ENCODE results near the gene MTUS2. TPM values are rescaled to one million over a fixed set of nuclear protein-coding genes. Genes with fewer than 3 reads are reported as not detected.

The MTUS2 gene
- total and polyA plus RNA-seq, 2 of the 8 experiments (the other 6 are each of a cell fraction or from before 2014, with no cell fraction given): 0.18 to 0.80 TPM

DNA sequence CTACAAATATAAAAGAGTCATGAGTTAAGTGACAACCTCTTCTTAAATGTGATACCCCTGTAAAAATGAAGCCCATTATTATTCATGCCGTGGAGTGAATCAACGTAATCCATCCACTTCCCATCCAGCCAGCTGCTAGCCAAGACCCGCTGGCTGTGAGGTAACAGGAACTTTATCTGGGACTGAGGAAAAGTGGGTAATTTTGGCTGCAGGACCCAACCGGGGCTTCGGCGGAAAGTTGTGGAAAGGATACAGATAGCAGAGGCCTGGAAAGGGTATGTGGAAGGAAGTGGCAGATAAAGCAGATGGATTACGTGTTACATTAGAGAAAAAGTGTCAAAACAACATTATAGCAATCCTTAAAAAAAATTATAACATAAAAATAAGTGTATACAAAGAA is 727.0 kb downstream of the MTUS2 start:
- POLR2A ChIA-PET (ENCODE audit: partially characterized antibody): interaction anchor here (1.5 to 1.6 kb wide), 3 partner anchors 9 to 39 kb away, joined by 3 to 5 read pairs (median 3); no protein-coding TSS in a partner anchor
- H3K79me2 ChIP-seq (ENCODE audit: control insufficient read depth in 1 of 2, insufficient read depth in 2 of 2, low read length in 2 of 2): peaks cover 6 to 100% of the 10 kb centered on the region in 2 experiments
- no peak overlapping the region for H2AK5ac ChIP-seq (ENCODE audit: low read depth, low read length)
- no peak overlapping the region for H3K27ac ChIP-seq (ENCODE audit: low read depth, low read length)
- H3K18ac ChIP-seq (ENCODE audit: extremely low read depth, low read length): no peak overlapping the region
- no peak overlapping the region for H2BK120ac ChIP-seq (replicated peaks; ENCODE audit: low read depth, low read length)
- no peak overlapping the region for H3K14ac ChIP-seq (ENCODE audit: insufficient read length)
- no peak overlapping the region for H2BK5ac ChIP-seq (ENCODE audit: low read depth, low read length)
- H3K9me3 ChIP-seq (ENCODE audit: insufficient read depth in 2 of 2, low read depth in 1 of 2, low read length in 1 of 2): no peaks in the 10 kb centered on the region
- no peak overlapping the region for H3K4me2 ChIP-seq (ENCODE audit: insufficient read depth in 1 of 2, low read depth in 2 of 2, low read length in 2 of 2)
- H2BK15ac ChIP-seq (ENCODE audit: low read length): no peak overlapping the region
- H2AFZ ChIP-seq (ENCODE audit: low read length): no peak overlapping the region
- DNase-seq (ENCODE audit: low read depth in 1 of 2, low spot score in 2 of 2): no peak
- no peak overlapping the region for H3K23ac ChIP-seq (ENCODE audit: insufficient read length)
- no peak overlapping the region for H3K56ac ChIP-seq (replicated peaks; ENCODE audit: insufficient read length, low read depth, low read length)
- no peak overlapping the region for H2BK12ac ChIP-seq (ENCODE audit: low read depth, low read length)
- H3K4ac ChIP-seq (replicated peaks; ENCODE audit: insufficient read length, low read depth, low read length): no peak overlapping the region
- peaks cover 29% of the 10 kb centered on the region for H3K79me1 ChIP-seq (ENCODE audit: low read depth, low read length)
- H3K4me3 ChIP-seq (ENCODE audit: extremely low read depth in 1 of 4, insufficient read depth in 2 of 4, low read depth in 3 of 4, low read length in 4 of 4): no peak overlapping the region
- H4K5ac ChIP-seq (ENCODE audit: insufficient read length, low read depth, low read length): no peak overlapping the region
- no peak overlapping the region for H2BK20ac ChIP-seq (ENCODE audit: low read length)
- CTCF ChIA-PET (ENCODE audit: partially characterized antibody): interaction anchor here (0.6 to 1.0 kb wide), 2 partner anchors 12 to 49 kb away, joined by 3 read pairs; no protein-coding TSS in a partner anchor
- no peak for FAIRE-seq
- no peak overlapping the region for H3K9ac ChIP-seq (replicated peaks in 1 of 4; ENCODE audit: extremely low read depth in 1 of 4, low read depth in 3 of 4, low read length in 3 of 4)
- no peak overlapping the region for H4K91ac ChIP-seq (replicated peaks; ENCODE audit: insufficient read length, low read length)
- 89% methylated on average over 7 of the region's 7 CpGs; no CpG with 5 or more reads in 1 of the 2 experiments for WGBS, 2 experiments (ENCODE audit: extremely low coverage in 1 of 2, insufficient coverage in 1 of 2, insufficient read length in 1 of 2, insufficient replicate concordance in 2 of 2, low coverage in 1 of 2, low lambda C conversion rate in 2 of 2, missing lambda C conversion rate in 1 of 2)
- H4K8ac ChIP-seq (ENCODE audit: extremely low read depth, insufficient read depth, low read length): no peak overlapping the region
- H3K23me2 ChIP-seq (ENCODE audit: low read depth, low read length): no peaks in the 10 kb centered on the region
- peaks cover 0 to 7% (median 4%) of the 10 kb centered on the region in 4 experiments; a peak in 2 of 7 replicates for H3K4me1 ChIP-seq (replicated peaks in 1 of 4; ENCODE audit: control insufficient read depth in 3 of 4, insufficient read depth in 4 of 4, low read length in 3 of 4)
- no peaks in the 10 kb centered on the region for H3K27me3 ChIP-seq (replicated peaks in 1 of 4; ENCODE audit: control insufficient read depth in 3 of 4, extremely low read depth in 1 of 4, insufficient read depth in 3 of 4, low read length in 3 of 4)
- peaks cover 11 to 42% (median 20%) of the 10 kb centered on the region in 4 experiments for H3K36me3 ChIP-seq (ENCODE audit: control insufficient read depth in 2 of 4, insufficient read depth in 4 of 4, low read length in 3 of 4)
- H4K20me1 ChIP-seq (replicated peaks in 1 of 2; ENCODE audit: control insufficient read depth in 1 of 2, insufficient read depth in 2 of 2, low read length in 2 of 2): peaks cover 24 to 26% of the 10 kb centered on the region in 2 experiments
- TF ChIP-seq CBX5 (IDR thresholded peaks at IDR 0.05; ENCODE audit: low read depth, low read length) (no peak), BRCA1 (IDR thresholded peaks at IDR 0.05; ENCODE audit: low read depth, low read length) (no peak), E2F6 (IDR thresholded peaks at IDR 0.05) (no peak), NANOG (IDR thresholded peaks at IDR 0.05; ENCODE audit: insufficient read depth, low read depth, low read length, poor library complexity, severe bottlenecking) (no peak), TAF1 (IDR thresholded peaks at IDR 0.05; ENCODE audit: low read depth, low read length) (no peak), PHF8 (conservative IDR thresholded peaks at IDR 0.05; ENCODE audit: low read depth, low read length) (no peak), TEAD4 (IDR thresholded peaks at IDR 0.05; ENCODE audit: low read depth, low read length) (no peak), BCL11A (IDR thresholded peaks at IDR 0.05; ENCODE audit: low read depth in 2 of 2, low read length in 2 of 2) (no peak), CBX8 (IDR thresholded peaks at IDR 0.05; ENCODE audit: borderline replicate concordance, low read depth, low read length) (no peak)
- TF ChIP-seq, protein P1, sequence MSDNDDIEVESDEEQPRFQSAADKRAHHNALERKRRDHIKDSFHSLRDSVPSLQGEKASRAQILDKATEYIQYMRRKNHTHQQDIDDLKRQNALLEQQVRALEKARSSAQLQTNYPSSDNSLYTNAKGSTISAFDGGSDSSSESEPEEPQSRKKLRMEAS (IDR thresholded peaks at IDR 0.05): no peak
